ENCODE measurements around the gene KRTAP3-2.
"Not testable (repeated sequence)": the region's sequence is repeated elsewhere in the genome, so short reads cannot be mapped to it uniquely, and the experiment has no call there.

The KRTAP3-2 gene

DNA sequence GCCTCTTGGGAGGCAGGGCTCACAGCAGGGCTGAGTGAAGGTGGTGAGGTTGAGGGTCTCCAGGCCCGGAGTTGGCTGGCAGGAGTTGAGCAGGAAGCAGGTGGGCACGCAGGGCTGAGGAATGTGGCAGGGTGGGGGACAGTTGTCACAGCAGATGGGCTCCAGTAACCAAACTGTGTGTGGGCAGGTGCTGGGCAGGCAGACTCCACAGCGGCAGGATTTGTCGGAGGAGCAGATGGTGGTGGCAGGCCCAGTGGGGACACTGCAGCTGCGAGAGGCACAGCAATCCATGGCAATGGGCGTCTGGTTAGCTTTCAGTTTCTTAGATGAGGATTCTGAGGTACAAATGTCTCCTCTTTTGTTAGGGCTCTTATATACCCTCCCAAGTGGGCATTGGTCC is at the start of gene KRTAP3-2:
Gene KRTAP3-2 (minus strand): TSS at position 344 of the 400 bp plus-strand sequence. CDS start 53 bp downstream, at position 291.
- DNase-seq (ENCODE audit: low spot score): not testable (repeated sequence)

DNA sequence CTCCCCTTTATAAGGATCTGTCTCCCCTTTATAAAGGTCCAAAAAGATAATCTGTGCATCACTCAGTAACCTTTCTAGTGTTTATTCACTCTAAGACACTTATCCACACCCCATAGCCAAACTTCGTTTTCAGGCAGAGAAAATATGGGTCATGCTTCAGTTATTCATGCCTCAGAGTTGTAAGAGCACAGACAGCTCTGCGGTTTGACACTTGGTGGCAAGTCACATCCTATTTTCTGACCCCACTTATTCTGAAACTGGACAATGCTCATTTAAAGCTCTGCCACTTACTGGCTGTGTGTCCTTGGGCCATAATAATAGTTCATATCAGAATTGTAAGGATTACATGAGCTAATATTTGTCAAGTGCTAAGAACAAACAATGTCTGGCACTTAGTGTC is 49.4 kb upstream of the KRTAP3-2 start:
- no peak for DNase-seq (ENCODE audit: low spot score)

DNA sequence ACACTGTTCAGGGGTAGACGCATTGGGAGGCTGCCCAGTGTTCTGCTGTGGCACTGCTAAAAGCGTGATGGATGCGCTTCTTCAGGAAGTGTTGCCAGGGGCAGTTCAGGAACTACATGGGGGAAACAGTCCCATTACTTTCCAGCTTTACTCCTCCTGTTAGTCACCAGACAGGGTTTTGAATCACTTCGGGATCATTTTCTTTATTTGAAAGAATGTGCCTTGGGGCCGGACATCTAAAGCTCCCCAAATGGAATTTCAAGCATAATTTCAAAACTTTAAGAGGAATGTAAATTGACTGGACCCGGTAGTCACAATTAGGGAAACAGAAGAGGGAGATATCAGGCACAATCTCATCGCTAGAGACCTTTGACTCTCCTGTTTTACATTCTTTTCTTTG is 48.7 kb upstream of the KRTAP3-2 start:
- DNase-seq (ENCODE audit: low spot score): peak; percentile 21

DNA sequence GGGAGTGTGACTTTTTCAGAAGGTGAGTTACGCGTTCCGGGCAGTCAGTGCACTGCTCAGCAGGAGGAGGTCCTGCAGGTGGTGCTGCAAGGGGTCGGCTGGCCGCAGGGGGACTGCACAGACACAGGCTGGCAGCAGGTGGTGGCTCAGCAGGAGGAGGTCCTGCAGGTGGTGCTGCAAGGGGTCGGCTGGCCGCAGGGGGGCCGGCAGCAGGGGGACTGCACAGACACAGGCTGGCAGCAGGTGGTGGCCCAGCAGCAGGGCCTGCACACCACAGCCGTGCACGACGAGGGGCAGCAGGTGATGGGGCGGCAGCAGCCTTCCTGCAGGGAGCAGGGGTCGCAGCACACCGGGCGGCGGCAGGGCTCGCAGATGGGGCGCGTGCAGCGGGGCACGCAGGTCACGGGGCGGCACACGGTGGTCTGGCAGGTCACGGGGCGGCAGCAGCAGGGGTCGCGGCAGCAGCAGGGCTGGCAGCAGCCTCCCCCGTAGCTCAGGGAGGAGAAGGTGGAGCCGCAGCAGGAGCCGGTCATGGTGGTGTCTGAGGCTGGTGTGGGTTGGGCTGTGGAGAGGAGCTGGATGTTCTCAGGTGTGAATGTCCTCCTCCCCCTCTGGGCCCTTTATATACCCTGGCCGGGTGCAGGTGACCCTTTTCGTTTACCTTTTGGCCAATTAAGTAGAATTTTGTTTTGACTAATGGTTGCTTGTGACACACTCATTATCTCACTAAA is 47.2 kb upstream of the KRTAP3-2 start, which contains the start of gene KRTAP2-1:
Gene KRTAP2-1 (minus strand): TSS at position 582 of the 731 bp plus-strand sequence. CDS start 49 bp downstream, at position 533.
- DNase-seq (ENCODE audit: low spot score): not testable (repeated sequence)

DNA sequence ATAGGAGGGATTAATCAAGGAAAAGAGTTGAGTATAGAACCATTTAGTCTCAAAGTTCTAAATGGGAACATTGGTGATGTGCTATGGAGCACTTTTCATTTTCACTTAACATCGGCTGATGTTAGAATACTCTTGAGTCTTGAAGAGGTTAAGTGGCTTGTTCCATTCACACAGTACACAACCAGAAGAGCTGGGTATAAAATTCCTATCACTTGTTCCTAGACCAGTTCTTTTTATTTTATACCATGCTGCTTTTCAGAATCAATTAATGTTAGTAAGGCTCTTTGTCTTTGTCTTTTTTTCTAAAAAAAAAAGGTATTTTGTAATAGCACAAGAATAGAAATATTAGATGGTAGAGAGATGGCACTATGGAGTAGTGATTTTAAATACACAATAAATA is 43.2 kb upstream of the KRTAP3-2 start:
- no peak for DNase-seq (ENCODE audit: low spot score)

DNA sequence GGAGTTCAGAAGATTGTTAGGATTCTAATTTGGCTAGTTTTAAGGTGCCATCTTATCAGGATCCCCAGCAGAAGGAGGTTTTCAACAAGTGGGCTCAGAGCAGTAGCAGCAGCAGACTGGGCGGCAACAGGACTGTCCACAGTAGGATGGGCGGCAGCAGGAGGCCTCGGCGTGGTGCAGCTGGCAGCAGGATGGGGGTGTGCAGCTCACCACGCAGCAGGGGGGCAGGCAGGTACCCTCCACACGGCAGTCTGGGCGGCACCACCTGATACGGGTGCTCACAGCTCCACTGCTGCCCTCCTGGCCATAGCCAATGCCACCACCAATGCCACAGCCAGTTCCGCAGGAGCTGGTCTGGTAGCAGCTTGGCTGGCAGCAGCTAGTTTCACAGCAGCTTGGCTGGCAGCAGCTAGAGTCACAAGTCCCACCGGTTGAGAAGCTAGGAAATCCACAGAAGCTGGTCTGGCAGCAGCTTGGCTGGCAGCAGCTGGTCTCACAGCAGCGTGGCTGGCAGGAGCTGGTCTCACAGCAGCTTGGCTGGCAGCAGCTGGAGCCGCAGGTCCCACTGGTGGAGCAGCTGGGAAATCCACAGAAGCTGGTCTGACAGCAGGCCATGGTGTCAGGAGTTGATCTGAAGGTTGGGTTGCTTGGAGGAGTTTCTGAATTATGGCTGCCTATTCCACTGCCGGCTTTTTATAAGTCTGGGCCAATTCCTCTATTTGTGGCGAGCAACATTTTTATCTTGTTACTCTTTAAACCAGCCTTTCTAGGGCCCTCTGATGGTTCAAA is 41.3 kb upstream of the KRTAP3-2 start, which contains the start of gene KRTAP1-1:
Gene KRTAP1-1 (minus strand): TSS at position 668 of the 789 bp plus-strand sequence. CDS start 53 bp downstream, at position 615.
- DNase-seq (ENCODE audit: low spot score): not testable (repeated sequence)

DNA sequence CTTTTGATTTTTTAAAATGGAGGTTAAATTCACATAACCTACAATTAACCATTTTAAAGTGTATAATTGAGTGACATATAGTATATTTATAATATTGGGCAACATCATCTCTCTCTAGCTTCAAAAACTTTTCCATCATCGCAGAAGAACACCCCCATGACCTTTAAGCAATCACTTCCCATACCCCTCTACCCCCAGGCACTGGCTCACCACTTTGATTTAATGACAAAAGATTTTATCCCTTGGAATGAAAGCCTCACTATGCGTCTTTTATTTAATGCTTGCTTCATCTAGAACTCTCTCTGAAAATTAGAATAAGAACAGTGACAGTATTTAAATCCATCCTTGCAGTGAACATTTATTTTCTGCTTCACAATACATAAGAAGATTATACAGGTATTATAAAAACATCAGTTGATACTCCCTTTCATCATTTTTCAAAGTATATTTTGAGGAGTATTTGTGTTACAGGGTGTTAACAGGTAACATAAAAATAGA is 38.2 kb upstream of the KRTAP3-2 start:
- no peak for DNase-seq (ENCODE audit: low spot score)

DNA sequence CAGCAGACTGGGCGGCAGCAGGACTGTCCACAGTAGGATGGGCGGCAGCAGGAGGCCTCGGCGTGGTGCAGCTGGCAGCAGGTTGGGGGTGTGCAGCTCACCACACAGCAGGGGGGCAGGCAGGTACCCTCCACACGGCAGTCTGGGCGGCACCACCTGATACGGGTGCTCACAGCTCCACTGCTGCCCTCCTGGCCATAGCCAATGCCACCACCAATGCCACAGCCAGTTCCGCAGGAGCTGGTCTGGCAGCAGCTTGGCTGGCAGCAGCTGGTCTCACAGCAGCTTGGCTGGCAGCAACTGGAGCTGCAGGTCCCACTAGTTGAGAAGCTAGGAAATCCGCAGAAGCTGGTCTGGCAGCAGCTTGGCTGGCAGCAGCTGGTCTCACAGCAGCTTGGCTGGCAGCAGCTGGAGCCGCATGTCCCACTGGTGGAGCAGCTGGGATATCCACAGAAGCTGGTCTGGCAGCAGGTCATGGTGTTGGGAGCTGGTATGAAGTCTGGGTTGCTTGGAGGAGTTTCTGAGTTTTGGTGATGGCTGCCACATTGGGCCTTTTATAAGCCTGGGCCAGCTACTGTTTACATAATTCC is 34.7 kb upstream of the KRTAP3-2 start, which contains the start of gene KRTAP1-3:
Gene KRTAP1-3 (minus strand): TSS at position 529 of the 590 bp plus-strand sequence. CDS start 53 bp downstream, at position 476.
- not testable (repeated sequence) for DNase-seq (ENCODE audit: low spot score)

DNA sequence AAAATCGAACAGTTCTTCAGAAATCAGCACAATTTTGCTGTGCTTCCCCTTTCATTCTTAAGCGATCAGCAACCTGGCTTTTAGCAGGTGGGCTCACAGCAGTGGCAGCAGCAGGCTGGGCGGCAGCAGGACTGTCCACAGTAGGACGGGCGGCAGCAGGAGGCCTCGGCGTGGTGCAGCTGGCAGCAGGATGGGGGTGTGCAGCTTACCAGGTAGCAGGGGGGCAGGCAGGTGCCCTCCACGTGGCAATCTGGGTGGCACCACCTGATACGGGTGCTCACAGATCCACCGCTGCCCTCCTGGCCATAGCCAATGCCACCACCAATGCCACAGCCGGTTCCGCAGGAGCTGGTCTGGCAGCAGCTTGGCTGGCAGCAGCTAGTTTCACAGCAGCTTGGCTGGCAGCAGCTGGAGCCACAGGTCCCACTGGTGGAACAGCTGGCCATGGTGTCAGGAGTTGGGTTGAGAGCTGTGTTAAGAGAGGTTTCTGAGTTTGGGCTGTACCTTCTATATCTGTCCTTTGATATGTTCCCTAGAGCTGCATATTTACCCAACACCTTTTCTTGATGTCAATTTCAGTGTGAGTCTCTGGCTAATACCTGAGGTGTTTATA is 30.0 kb upstream of the KRTAP3-2 start, which contains the start of gene KRTAP1-4:
Gene KRTAP1-4 (minus strand): TSS at position 563 of the 613 bp plus-strand sequence. CDS start 117 bp downstream, at position 446.
- no peak for DNase-seq (ENCODE audit: low spot score)

DNA sequence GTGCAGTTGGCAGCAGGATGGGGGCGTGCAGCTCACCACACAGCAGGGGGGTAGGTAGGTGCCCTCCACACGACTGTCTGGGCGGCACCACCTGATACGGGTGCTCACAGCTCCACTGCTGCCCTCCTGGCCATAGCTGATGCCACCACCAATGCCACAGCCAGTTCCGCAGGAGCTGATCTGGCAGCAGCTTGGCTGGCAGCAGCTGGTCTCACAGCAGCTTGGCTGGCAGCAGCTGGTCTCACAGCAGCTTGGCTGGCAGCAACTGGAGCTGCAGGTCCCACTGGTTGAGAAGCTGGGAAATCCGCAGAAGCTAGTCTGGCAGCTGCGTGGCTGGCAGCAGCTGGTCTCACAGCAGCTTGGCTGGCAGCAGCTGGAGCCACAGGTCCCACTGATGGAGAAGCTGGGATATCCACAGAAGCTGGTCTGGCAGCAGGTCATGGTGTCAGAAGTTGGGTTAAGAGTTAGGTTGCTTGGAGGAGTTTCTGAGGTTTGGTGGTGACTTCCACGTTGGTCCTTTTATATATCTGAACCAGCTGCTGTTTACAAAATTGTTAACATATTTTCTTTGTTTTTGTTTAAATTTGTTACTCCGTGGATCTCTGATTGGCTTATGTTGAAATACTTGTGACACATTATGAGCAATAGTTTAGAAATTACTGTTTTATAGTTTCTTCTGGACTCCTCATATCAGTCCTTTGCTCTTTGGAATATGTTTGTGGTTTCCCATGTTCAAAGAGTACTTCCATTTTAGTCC is 27.2 kb upstream of the KRTAP3-2 start, which contains the start of gene KRTAP1-5:
Gene KRTAP1-5 (minus strand): TSS at position 494 of the 757 bp plus-strand sequence. CDS start 53 bp downstream, at position 441.
- DNase-seq (ENCODE audit: low spot score): no peak

DNA sequence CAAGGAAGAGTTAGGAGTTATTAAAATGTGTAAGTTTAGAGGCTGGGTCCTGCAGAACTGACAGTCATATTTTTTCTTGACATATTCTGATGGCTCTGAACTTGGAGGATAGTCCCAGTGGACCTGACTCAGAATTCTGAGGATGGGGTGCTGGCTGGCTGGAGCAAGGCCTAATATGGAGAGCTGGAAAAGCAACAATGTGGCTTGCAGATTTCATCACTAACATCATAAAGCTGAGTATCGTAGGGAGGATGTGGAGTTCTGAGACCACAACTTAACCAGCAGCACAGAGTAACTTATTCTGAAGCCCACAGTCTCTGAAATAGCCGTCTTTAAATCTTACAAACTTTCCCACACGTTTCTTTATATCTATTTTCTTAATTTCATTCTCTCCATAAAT is 25.0 kb upstream of the KRTAP3-2 start:
- DNase-seq (ENCODE audit: low spot score): no peak

DNA sequence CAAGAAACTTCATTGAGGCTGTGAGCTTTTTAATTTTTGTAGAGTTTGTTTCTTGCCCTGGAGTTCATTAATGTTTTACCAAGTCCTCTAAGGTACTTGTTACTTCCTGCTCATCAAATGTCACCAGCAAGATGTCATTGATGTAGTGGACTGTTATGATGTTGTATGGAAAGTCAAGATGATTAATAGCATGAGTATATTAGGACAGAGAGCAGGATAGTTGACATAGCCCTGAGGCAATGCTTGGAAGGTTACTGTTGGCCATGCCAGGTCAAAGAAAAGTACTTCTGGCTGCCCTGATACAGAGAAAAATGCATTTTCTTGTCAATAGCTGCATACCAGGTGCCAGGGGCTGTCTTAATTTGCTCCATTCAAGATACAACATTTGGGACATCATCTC is 20.6 kb upstream of the KRTAP3-2 start:
- no peak for DNase-seq (ENCODE audit: low spot score)

DNA sequence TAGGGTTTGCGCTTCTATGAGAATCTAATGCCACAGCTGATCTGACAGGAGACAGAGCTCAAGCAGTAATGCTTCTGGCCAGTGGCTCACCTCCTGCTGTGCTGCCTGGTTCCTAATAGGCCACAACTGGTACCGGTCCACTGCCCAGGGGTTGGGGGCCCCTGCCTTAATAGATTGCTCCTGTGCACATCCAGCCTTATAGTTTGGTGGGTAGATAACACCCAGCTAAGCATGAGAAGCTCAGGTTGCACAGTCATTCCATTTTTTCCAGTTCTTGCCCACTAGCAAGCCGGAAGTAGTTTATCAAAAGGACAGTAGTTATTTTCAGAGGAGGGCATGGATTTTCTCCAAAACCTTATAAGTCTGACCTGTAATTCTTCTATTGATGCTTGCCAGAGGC is 19.7 kb upstream of the KRTAP3-2 start:
- DNase-seq (ENCODE audit: low spot score): no peak

DNA sequence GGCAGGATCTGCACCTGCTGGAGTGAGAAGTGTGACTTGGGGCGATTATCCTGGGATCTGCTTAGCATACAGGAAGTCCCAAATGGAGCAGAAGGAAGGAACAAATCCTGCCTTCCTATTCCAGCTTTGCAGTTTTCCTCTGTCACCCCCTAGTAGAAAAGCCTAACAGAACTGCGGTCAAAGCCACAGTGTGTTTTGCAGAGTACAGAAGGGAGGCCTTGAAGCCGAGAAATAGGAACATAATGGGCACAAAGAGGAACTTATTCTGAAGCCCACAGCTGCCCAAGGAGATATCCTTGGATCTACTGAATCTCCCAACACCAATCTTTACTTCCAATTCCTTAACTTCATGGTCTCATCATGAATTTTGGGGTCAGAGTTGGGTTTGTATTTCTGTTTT is 18.8 kb upstream of the KRTAP3-2 start:
- DNase-seq (ENCODE audit: low spot score): no peak

DNA sequence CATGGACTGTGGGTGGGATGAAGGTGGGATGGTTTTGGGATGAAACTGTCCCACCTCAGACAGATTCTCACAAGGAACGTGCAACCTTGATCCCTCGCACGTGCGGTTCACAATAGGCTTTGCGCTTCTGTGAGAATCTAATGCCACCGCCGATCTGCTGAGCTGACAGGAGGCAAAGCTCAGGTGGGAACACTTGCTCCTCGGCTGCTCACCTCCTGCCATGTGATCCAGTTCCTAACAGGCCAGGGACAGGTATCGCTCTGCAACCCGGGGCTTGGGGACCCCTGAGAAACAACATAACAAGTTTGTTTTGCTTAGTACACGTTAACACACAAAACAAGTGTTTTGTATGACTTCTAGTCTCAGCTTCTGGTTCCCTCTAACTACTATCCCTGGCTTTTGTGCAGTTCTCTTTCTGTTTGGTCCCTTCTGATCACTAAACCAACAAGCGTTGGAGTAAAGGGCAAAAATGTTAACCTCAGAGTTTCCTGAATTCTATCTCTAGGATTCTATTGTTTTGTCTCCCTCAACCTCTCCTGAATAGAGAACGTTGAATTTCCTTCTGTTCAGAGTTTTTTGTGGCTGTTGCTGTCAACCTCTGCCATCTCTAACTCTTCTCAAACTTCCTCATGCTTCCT is 17.0 kb upstream of the KRTAP3-2 start:
- DNase-seq (ENCODE audit: low spot score): no peak

DNA sequence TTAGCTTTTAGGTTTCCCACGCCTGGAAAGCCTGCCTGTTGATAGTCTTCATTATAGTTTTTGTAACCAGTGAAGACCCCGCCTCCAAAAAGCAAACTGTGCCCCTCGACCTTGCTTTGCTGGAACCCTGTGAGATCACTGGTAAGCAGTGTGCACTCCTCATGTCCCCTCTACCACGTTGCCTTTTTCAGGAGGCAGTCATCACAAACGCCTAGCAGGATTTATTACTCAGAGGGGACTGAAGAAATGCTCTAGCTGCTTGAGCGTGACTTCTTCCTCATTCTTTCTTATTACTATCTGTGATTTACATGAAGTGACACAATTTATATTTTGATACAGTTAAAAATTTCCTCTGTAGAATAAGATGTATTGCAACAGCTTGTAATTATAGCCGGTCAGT is 15.7 kb upstream of the KRTAP3-2 start:
- DNase-seq (ENCODE audit: low spot score): no peak

DNA sequence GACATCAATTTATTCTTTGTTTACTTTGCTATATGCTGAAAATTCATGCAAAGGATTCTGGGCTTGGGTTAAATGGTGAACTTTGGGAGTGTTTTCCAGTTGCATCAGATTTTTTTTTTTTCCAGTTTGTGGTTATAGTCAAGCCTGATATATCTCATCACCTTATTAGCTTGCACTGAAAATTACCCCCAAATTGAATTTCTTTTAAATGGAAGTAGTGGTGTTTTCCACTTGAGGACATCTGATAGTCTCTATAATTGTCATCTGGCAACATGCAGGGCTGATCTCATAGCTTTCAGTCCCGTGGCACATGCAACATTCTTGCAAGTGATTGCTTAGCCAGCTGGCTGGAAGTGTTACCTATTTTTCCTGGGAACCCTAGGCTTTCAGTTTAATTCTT is 13.9 kb upstream of the KRTAP3-2 start:
- DNase-seq (ENCODE audit: low spot score): no peak

DNA sequence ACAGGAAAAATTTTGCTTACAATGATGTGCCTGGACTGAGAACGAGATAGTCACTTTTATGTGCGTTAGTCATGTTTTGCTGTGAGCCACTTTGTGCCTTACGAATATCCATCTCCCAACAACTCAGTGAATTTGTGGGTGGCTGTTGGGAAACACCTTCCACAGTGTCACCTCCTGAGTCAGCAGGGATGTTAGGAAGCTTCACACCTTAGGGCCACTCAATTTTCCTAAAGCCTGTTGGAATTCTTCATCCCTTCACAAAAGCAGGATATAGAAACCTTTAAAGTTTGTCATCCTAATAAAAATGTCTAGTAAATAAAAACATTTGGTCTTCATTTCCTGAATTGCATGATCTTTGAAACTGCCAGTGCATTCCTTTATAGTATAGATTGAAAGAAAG is 13.5 kb upstream of the KRTAP3-2 start:
- DNase-seq (ENCODE audit: low spot score): no peak

DNA sequence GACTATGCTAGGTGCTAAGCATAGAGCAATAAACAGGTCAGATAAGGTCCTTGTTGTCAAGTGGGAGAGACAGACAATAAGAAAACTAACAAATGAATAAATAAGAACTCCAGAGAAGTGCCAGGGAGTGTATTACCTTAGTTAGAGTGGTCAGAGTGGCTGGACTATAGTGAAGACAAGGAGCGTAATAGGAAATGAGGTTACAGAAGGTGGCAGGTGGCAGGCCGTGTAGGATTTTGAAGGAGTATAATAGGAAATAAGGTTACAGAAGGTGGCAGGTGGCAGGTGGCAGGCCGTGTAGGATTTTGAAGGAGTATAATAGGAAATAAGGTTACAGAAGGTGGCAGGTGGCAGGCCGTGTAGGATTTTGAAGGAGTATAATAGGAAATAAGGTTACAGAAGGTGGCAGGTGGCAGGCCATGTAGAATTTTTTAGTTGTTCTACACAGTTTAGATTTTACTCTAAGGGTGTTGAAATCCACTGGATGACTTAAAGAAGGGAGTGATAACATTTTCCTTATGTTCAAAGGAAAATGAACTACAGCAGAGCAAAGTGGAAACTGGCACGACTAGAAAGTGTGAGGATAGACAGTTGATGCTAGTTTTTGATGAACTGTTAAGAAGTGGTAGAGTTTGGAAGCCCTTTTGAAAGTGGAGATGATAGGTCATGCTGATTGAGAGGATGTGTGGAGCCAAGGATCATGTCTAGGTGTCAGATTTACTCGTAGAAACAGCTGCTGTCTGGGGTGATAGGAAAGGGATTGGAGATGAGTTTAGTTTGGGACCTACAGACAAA is 12.8 kb upstream of the KRTAP3-2 start:
- DNase-seq (ENCODE audit: low spot score): no peak
